HL-60 (cell line): ENCODE results near the gene TICAM2.

Experiments
- DNase-seq, 2 experiments: peaks; one replicate each; pipeline ENCODE4 v3.0.0-alpha.2; 2010 to 2020; ENCODE audit warnings: low read depth in 1 of 2, low spot score in 1 of 2
- H3K27ac ChIP-seq: fragments of 250-450 bp; sonication (Bioruptor Pico); replicated peaks from 2 replicates; pipeline ENCODE4 v1.5.1; 2020; ENCODE audit warnings: mild to moderate bottlenecking, moderate library complexity
- H3K27me3 ChIP-seq: fragments of 250-450 bp; sonication (Bioruptor Pico); 2 replicates; pipeline ENCODE4 v1.5.1; 2021; ENCODE audit warnings: mild to moderate bottlenecking, moderate library complexity; ENCODE audit not compliant: insufficient read depth, poor library complexity, severe bottlenecking
- H3K4me3 ChIP-seq: replicated peaks from 2 replicates; pipeline ENCODE4 v1.5.1; 2011; ENCODE audit warnings: mild to moderate bottlenecking, control low read depth, low read length; ENCODE audit not compliant: insufficient read depth
- CTCF ChIP-seq: IDR thresholded peaks from one replicate; pipeline ENCODE4 v1.5.1; 2011; ENCODE audit warnings: low read length, control low read depth, inconsistent platforms; ENCODE audit not compliant: insufficient read depth
- GABPA ChIP-seq: IDR thresholded peaks from 2 replicates; pipeline ENCODE4 v1.6.1; 2012; ENCODE audit warnings: low read depth
- POLR2AphosphoS5 ChIP-seq: IDR thresholded peaks from 2 replicates; pipeline ENCODE4 v1.6.1; 2012; ENCODE audit warnings: low read depth
- SPI1 ChIP-seq: IDR thresholded peaks from 2 replicates; pipeline ENCODE4 v1.6.1; 2012; ENCODE audit warnings: low read depth, mild to moderate bottlenecking, borderline replicate concordance
- TF ChIP-seq, protein P1 (sequence below): IDR thresholded peaks from 2 replicates; pipeline ENCODE4 v1.6.1; 2012; ENCODE audit warnings: low read depth; ENCODE audit not compliant: insufficient replicate concordance

The TICAM2 gene

GRCh38 chr5:115616472-115616871, 14.2 kb upstream of the TICAM2 start:
- H3K4me3 ChIP-seq, result no peak overlapping the region
- H3K27ac ChIP-seq, result no peak overlapping the region
- TF ChIP-seq, protein P1, sequence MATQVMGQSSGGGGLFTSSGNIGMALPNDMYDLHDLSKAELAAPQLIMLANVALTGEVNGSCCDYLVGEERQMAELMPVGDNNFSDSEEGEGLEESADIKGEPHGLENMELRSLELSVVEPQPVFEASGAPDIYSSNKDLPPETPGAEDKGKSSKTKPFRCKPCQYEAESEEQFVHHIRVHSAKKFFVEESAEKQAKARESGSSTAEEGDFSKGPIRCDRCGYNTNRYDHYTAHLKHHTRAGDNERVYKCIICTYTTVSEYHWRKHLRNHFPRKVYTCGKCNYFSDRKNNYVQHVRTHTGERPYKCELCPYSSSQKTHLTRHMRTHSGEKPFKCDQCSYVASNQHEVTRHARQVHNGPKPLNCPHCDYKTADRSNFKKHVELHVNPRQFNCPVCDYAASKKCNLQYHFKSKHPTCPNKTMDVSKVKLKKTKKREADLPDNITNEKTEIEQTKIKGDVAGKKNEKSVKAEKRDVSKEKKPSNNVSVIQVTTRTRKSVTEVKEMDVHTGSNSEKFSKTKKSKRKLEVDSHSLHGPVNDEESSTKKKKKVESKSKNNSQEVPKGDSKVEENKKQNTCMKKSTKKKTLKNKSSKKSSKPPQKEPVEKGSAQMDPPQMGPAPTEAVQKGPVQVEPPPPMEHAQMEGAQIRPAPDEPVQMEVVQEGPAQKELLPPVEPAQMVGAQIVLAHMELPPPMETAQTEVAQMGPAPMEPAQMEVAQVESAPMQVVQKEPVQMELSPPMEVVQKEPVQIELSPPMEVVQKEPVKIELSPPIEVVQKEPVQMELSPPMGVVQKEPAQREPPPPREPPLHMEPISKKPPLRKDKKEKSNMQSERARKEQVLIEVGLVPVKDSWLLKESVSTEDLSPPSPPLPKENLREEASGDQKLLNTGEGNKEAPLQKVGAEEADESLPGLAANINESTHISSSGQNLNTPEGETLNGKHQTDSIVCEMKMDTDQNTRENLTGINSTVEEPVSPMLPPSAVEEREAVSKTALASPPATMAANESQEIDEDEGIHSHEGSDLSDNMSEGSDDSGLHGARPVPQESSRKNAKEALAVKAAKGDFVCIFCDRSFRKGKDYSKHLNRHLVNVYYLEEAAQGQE, result no peak
- no peak for TF ChIP-seq GABPA
- TF ChIP-seq CTCF, result no peak
- no peaks in the 10 kb centered on the region for H3K27me3 ChIP-seq
- no peak for DNase-seq

GRCh38 chr5:115611873-115612272, 9.6 kb upstream of the TICAM2 start:
- no peak for DNase-seq
- Histone ChIP-seq H3K27ac (no peak overlapping the region), H3K27me3 (no peaks in the 10 kb centered on the region), H3K4me3 (no peak overlapping the region)
- no peak for TF ChIP-seq SPI1
- TF ChIP-seq GABPA, result no peak
- TF ChIP-seq, protein P1, result no peak
- TF ChIP-seq CTCF, result no peak
- TF ChIP-seq POLR2AphosphoS5, result no peak

DNA sequence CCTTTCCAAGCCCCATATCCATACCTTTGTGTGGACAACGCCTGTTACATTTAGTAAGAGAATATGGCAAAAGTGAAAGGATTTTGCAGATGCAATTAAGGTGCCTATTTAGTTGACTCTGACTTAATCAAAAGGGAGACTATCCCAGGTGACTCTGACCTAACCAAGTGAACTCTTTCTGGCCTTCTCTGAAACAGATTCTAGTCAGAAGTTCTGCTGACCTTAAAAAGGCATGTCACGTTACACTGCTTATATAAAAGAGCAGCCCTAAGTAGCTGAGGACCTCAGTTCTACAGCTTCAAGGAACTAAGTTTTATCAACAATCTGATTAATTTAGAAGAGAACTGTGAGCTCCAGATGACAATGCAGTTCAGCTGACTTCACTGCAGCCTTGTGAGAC, 5.7 kb upstream of the TICAM2 start:
- TF ChIP-seq, protein P1, result no peak
- TF ChIP-seq POLR2AphosphoS5 (no peak), GABPA (no peak), CTCF (no peak), SPI1 (no peak)
- no peak for DNase-seq
- H3K27ac ChIP-seq, result no peak overlapping the region

More for the DNA sequence above, 5.7 kb upstream of the TICAM2 start:
- no peak overlapping the region for H3K4me3 ChIP-seq
- no peaks in the 10 kb centered on the region for H3K27me3 ChIP-seq
